SU-DHL-6 (cell line): ENCODE data around the gene MID2.

Experiments used
- EZH2phosphoT487 ChIP-seq: fragments of 200-600 bp; sonication (generic), shearing (Covaris generic); conservative IDR thresholded peaks from 2 replicates; pipeline ENCODE4 v1.6.1; 2018; ENCODE audit warnings: mild to moderate bottlenecking, antibody characterized with exemption, low read length, moderate library complexity, mixed read lengths
- TF ChIP-seq, protein P1 (sequence below): fragments of 200-600 bp; sonication (generic); IDR thresholded peaks from one replicate; pipeline ENCODE4 v1.5.1; 2017; ENCODE audit warnings: antibody characterized with exemption, mild to moderate bottlenecking, low read length, moderate library complexity; ENCODE audit not compliant: insufficient read depth, poor library complexity, severe bottlenecking

DNA sequence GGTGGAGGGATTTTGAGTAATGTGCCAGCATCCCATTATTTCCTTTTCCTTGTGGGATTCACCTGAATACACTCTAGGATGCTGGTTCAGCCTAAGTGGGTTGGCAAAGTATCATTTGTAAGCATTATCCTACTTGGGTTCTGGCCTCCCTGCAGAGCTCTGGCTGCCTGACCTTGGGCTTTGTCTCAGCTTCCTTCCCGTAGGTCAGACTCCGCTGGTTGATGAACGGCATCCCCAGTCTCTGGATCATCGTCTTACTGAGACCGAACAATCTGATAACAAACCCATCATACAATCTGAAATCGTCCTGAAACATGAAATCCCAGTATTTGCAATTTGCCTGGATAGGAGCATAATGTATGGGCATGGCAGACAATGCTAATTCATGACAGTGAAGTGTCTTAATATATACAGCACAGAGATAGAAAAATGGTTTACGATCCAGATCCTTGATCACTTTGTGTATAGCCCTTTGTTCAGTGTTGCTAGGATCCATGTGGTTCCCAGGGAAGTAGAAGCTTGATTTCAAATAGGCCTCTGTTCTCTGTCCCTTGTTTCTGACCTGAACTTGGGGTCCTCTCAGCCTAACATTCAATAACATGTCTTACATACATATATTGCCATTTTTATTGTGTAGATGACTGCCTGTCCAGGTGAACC lies 5.5 kb downstream of the MID2 start:
- no peak for TF ChIP-seq EZH2phosphoT487
- TF ChIP-seq, protein P1, sequence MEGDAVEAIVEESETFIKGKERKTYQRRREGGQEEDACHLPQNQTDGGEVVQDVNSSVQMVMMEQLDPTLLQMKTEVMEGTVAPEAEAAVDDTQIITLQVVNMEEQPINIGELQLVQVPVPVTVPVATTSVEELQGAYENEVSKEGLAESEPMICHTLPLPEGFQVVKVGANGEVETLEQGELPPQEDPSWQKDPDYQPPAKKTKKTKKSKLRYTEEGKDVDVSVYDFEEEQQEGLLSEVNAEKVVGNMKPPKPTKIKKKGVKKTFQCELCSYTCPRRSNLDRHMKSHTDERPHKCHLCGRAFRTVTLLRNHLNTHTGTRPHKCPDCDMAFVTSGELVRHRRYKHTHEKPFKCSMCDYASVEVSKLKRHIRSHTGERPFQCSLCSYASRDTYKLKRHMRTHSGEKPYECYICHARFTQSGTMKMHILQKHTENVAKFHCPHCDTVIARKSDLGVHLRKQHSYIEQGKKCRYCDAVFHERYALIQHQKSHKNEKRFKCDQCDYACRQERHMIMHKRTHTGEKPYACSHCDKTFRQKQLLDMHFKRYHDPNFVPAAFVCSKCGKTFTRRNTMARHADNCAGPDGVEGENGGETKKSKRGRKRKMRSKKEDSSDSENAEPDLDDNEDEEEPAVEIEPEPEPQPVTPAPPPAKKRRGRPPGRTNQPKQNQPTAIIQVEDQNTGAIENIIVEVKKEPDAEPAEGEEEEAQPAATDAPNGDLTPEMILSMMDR = no peak
